Measurements from ENCODE around the gene CCM2L.

- TF ChIP-seq CTCF (conservative IDR thresholded peaks at IDR 0.05 in 1 of 2, IDR thresholded peaks at IDR 0.05 in 1 of 2; ENCODE audit: extremely low read depth in 1 of 2, insufficient read depth in 1 of 2, low read depth in 1 of 2, low read length in 2 of 2) = no peak
- no peak for TF ChIP-seq EZH2 (IDR thresholded peaks at IDR 0.05; ENCODE audit: borderline replicate concordance, low read length)
These were observed 25.2 kb upstream of the CCM2L start for GRCh38 chr20:31984981-31985471.
